ENCODE data around the gene VPREB3. TPM values are rescaled to one million over a fixed set of nuclear protein-coding genes. Genes with fewer than 3 reads are reported as not detected.
A peak's percentile ranks its signal among the peaks of the same experiment; 100 is the strongest.

Gene VPREB3
- total RNA-seq, 2 donors from 2014 or later: 0.90 to 1.7 TPM

DNA sequence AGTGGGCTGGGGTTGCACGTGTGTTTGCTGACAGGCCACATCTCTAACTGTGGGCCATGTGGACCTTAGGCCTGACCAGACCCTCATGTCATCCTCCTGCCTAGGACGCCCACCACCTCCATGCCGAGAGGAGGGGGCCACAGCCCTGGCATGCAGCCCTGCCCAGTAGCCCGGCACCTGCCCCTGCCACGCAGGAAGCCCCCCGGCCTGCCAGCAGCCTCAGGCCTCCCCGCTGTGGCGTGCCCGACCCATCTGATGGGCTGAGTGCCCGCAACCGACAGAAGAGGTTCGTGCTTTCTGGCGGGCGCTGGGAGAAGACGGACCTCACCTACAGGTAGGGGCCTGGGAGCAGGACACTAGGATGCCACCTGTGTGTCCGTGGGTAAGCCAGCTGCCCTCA is 24.9 kb upstream of the VPREB3 start:
- Mint-ChIP-seq H3K27me3 (ENCODE audit: low read depth) (no peaks in the 10 kb centered on the region), H3K36me3 (ENCODE audit: insufficient read depth in 2 of 2) (no peaks in the 10 kb centered on the region), H3K27ac (no peak overlapping the region), H3K4me3 (no peak overlapping the region), H3K4me1 (ENCODE audit: low read depth) (peaks cover under 1% of the 10 kb centered on the region), H3K9me3 (no peaks in the 10 kb centered on the region)
- no peak for ATAC-seq (replicated peaks in 1 of 2)
- DNase-seq: no peak

- Mint-ChIP-seq H3K9me3 (no peaks in the 10 kb centered on the region), H3K27ac (no peak overlapping the region), H3K36me3 (ENCODE audit: insufficient read depth in 2 of 2) (no peaks in the 10 kb centered on the region), H3K4me3 (no peak overlapping the region), H3K4me1 (ENCODE audit: low read depth) (no peaks in the 10 kb centered on the region), H3K27me3 (ENCODE audit: low read depth) (peaks cover 2% of the 10 kb centered on the region)
- DNase-seq: no peak
- ATAC-seq (replicated peaks in 1 of 2): no peak
Measured at GRCh38 chr22:23778577-23778900, 24.3 kb upstream of the VPREB3 start.

DNA sequence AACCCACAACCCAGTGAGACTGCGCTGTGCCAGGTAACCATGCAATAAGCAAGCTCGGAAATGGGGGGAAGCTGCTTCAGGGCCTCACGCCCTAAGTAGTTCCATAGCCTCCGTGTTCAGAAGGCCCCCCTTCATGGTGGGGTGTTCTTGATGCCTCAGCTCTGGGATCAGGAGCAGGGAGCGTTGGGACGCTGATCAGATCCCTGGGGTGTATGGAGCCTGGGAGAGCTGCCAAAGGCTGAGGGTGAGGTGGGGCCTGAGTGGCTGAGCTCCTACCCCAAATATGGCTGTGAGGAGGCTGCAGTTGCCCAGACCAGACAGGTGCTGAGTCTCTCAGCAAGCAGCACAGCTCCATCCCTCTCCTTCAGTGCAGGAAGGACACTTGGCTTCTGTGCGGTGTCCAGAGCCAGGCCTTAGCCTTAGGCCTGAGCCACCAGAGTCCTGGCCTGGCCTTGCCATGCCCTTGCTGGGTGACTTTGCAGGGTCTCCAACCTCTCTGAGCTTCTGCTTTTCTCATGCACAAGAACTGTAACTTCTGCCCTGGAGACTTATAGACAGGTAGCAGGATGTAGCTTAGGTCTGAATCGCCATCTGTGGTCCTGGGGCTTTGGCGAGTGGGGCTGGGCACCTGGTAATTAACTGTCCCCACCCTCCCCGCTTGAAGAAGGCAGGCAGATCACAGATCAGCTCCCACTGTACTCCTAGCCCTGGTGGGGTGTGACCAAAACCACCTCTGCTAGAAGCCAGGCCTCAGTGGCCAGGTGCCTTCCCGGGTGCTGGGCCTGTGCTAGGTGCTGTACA is 23.8 kb upstream of the VPREB3 start:
- Mint-ChIP-seq H3K36me3 (ENCODE audit: insufficient read depth in 2 of 2) (no peaks in the 10 kb centered on the region), H3K9me3 (no peaks in the 10 kb centered on the region), H3K27ac (no peak overlapping the region), H3K4me3 (no peak overlapping the region), H3K27me3 (ENCODE audit: low read depth) (peaks cover 8% of the 10 kb centered on the region), H3K4me1 (ENCODE audit: low read depth) (no peaks in the 10 kb centered on the region)
- ATAC-seq (replicated peaks in 1 of 2) (no peak), DNase-seq (no peak)

GRCh38 chr22:23775779-23776375 is 21.7 kb upstream of the VPREB3 start:
- Mint-ChIP-seq H3K4me3 (no peak overlapping the region), H3K4me1 (ENCODE audit: low read depth) (peaks cover 4% of the 10 kb centered on the region), H3K27ac (no peak overlapping the region), H3K36me3 (ENCODE audit: insufficient read depth in 2 of 2) (no peaks in the 10 kb centered on the region), H3K27me3 (ENCODE audit: low read depth) (peaks cover 9% of the 10 kb centered on the region), H3K9me3 (no peaks in the 10 kb centered on the region)
- no peak for DNase-seq
- ATAC-seq (replicated peaks in 1 of 2): no peak

GRCh38 chr22:23774922-23775436 is 20.8 kb upstream of the VPREB3 start:
- H3K4me1 Mint-ChIP-seq (ENCODE audit: low read depth): peaks cover 4% of the 10 kb centered on the region
- no peaks in the 10 kb centered on the region for H3K9me3 Mint-ChIP-seq
- H3K27ac Mint-ChIP-seq: no peak overlapping the region
- DNase-seq (no peak), ATAC-seq (replicated peaks in 1 of 2) (no peak)
- H3K4me3 Mint-ChIP-seq: no peak overlapping the region
- H3K27me3 Mint-ChIP-seq (ENCODE audit: low read depth): peaks cover 9% of the 10 kb centered on the region
- no peaks in the 10 kb centered on the region for H3K36me3 Mint-ChIP-seq (ENCODE audit: insufficient read depth in 2 of 2)

DNA sequence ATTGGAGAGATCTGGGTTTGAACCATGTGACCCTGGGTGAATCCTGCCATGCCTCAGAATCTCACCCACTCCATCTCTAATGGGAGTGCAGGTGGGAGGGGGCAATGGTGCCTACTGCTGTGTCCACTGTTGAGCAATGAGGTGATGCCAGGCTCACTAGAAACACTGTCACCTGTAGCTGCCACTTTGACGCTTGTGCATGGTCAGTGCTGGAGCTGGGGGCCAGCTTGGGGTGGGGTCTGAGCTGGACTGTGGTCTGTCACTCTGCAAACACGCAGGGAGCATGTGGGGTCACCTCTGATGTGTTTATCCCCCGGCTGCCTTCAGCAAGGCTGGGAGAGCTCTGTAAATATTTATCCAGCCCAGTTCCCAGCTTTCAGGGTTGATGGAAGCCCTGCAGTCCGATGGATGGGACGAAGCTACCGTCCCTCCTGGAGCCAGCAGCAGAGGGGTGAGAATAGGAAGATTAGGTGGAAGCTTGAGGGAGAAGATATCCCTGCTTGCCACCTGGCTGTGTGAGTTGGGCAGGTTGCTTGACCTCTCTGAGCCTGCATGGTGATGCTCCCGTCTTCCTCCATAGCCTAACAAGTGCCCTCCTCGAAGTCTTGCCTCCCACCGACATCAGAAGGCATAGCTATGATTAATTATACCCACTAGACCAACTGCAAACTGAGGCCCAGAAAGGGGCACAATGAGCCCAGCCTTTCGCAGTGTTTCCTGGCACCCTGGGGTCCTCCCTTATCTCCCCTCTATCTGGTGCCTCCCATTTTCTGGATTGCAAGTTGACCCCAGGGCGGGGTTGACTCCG is 20.1 kb upstream of the VPREB3 start:
- Mint-ChIP-seq H3K4me3 (no peak overlapping the region), H3K4me1 (ENCODE audit: low read depth) (peaks cover 4% of the 10 kb centered on the region)

GRCh38 chr22:23773483-23774113 is 19.4 kb upstream of the VPREB3 start:
- ATAC-seq (replicated peaks in 1 of 2): no peak
- H3K27me3 Mint-ChIP-seq (ENCODE audit: low read depth): peaks cover 9% of the 10 kb centered on the region
- no peak overlapping the region for H3K27ac Mint-ChIP-seq
- H3K4me1 Mint-ChIP-seq (ENCODE audit: low read depth): peaks cover 4% of the 10 kb centered on the region
- no peaks in the 10 kb centered on the region for H3K9me3 Mint-ChIP-seq
- no peaks in the 10 kb centered on the region for H3K36me3 Mint-ChIP-seq (ENCODE audit: insufficient read depth in 2 of 2)
- peak overlapping the region in 1 of 2 donors; percentile 63 for H3K4me3 Mint-ChIP-seq
- DNase-seq: no peak

More for the DNA sequence above, 20.1 kb upstream of the VPREB3 start:
- Mint-ChIP-seq H3K36me3 (ENCODE audit: insufficient read depth in 2 of 2) (no peaks in the 10 kb centered on the region), H3K9me3 (no peaks in the 10 kb centered on the region), H3K27ac (no peak overlapping the region), H3K27me3 (ENCODE audit: low read depth) (peaks cover 9% of the 10 kb centered on the region)
- ATAC-seq (replicated peaks in 1 of 2): no peak
- DNase-seq: no peak

GRCh38 chr22:23772649-23773473 is 18.6 kb upstream of the VPREB3 start, which contains the start of gene MMP11:
MMP11 (plus strand) TSS chr22:23772849; CDS start chr22:23772871, 22 bp downstream.
- H3K36me3 Mint-ChIP-seq (ENCODE audit: insufficient read depth in 2 of 2): no peaks in the 10 kb centered on the region
- no peak within 1 kb of the TSS for H3K27ac Mint-ChIP-seq
- peaks cover 9% of the 10 kb centered on the region for H3K27me3 Mint-ChIP-seq (ENCODE audit: low read depth)
- H3K4me3 Mint-ChIP-seq: peak within 1 kb of the TSS; percentile 71 to 76
- DNase-seq (peak; percentile 57), ATAC-seq (replicated peaks in 1 of 2) (peak; percentile 70 to 72)
- peaks cover 4% of the 10 kb centered on the region for H3K4me1 Mint-ChIP-seq (ENCODE audit: low read depth)
- no peaks in the 10 kb centered on the region for H3K9me3 Mint-ChIP-seq

DNA sequence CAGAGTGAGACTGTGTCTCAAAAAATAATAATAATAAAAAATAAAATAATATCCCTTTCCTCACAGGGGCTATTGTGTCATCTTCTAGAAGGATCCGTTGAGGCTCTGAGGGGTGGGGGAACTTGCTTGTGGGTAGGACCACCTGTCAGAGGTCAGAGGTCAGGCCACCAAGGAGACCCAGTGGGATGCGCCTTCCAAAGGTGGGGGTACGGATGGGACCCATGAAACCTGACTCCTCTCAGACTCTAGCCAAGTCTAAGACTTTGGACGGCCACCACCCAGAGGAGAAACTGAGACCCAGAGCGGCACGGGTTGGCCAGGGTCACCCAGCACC is 18.1 kb upstream of the VPREB3 start:
- H3K36me3 Mint-ChIP-seq (ENCODE audit: insufficient read depth in 2 of 2): no peaks in the 10 kb centered on the region
- DNase-seq: no peak

DNA sequence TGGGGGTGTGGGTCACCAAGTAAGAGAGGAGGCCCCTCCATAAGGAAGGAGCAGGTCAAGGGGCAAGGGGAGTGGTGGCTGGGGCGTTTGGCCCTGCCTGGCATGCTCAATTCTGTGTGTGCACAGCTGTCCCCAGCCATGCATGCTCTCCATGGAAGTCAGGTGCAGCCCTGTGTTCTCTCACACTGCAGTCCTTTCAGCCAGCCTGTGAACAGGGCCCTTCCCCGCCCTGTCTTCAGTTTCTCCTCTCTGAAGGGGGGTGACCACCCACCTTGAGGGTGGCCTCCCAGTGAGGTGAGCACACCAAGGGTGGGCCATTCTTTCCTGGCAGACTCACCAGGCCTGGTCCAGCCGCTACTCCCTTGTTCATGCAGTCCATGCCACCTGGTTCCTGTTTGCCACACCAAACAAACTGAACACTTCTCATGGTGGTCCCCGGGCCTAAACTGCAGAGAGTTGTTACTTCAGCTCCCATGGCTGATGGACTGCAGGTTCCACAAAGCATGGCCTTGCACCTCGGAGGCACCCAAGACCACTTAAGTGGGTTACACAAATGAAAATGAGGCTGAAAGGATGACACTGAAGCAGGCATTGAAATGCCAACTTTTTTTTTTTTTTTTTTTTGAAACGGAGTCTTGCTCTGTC is 15.2 kb upstream of the VPREB3 start:
- Mint-ChIP-seq H3K4me1 (ENCODE audit: low read depth) (peaks cover 26% of the 10 kb centered on the region), H3K36me3 (ENCODE audit: insufficient read depth in 2 of 2) (no peaks in the 10 kb centered on the region), H3K27ac (no peak overlapping the region), H3K27me3 (ENCODE audit: low read depth) (peaks cover 9% of the 10 kb centered on the region), H3K9me3 (no peaks in the 10 kb centered on the region), H3K4me3 (peak overlapping the region in 1 of 2 donors; percentile 92)
- no peak for ATAC-seq (replicated peaks in 1 of 2)
- DNase-seq: no peak

More for the DNA sequence above, 18.1 kb upstream of the VPREB3 start:
- Mint-ChIP-seq H3K27me3 (ENCODE audit: low read depth) (peaks cover 9% of the 10 kb centered on the region), H3K4me3 (peak overlapping the region; percentile 71 to 76), H3K27ac (no peak overlapping the region), H3K9me3 (no peaks in the 10 kb centered on the region), H3K4me1 (ENCODE audit: low read depth) (peaks cover 4% of the 10 kb centered on the region)
- ATAC-seq (replicated peaks in 1 of 2): no peak

GRCh38 chr22:23767673-23768548 is 13.7 kb upstream of the VPREB3 start, which contains the start of gene CHCHD10:
CHCHD10 (minus strand) TSS chr22:23767972; CDS start chr22:23767874, 98 bp downstream.
- peak; percentile 84 to 85 for DNase-seq
- Mint-ChIP-seq H3K4me1 (ENCODE audit: low read depth) (peaks cover 38% of the 10 kb centered on the region), H3K27ac (no peak within 1 kb of the TSS), H3K9me3 (no peaks in the 10 kb centered on the region), H3K4me3 (peak within 1 kb of the TSS; percentile 86 to 92), H3K36me3 (ENCODE audit: insufficient read depth in 2 of 2) (no peaks in the 10 kb centered on the region), H3K27me3 (ENCODE audit: low read depth) (peaks cover under 1% of the 10 kb centered on the region)
- ATAC-seq (replicated peaks in 1 of 2): peak; percentile 77 to 80
